Measurements from ENCODE around the gene NOTCH1.

- peak; percentile 61; the same call in 1 of the 2 replicates for TF ChIP-seq FOXP1 (CRISPR knock-in tag; IDR thresholded peaks at IDR 0.05; ENCODE audit: borderline replicate concordance)
- peak; percentile 29; the same call in 1 of the 2 replicates for TF ChIP-seq ATF2 (CRISPR knock-in tag; IDR thresholded peaks at IDR 0.05; ENCODE audit: borderline replicate concordance, low read depth)
- TF ChIP-seq, protein P1, sequence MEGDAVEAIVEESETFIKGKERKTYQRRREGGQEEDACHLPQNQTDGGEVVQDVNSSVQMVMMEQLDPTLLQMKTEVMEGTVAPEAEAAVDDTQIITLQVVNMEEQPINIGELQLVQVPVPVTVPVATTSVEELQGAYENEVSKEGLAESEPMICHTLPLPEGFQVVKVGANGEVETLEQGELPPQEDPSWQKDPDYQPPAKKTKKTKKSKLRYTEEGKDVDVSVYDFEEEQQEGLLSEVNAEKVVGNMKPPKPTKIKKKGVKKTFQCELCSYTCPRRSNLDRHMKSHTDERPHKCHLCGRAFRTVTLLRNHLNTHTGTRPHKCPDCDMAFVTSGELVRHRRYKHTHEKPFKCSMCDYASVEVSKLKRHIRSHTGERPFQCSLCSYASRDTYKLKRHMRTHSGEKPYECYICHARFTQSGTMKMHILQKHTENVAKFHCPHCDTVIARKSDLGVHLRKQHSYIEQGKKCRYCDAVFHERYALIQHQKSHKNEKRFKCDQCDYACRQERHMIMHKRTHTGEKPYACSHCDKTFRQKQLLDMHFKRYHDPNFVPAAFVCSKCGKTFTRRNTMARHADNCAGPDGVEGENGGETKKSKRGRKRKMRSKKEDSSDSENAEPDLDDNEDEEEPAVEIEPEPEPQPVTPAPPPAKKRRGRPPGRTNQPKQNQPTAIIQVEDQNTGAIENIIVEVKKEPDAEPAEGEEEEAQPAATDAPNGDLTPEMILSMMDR (IDR thresholded peaks at IDR 0.05): no peak
- TF ChIP-seq PRRX2 (CRISPR knock-in tag; IDR thresholded peaks at IDR 0.05): no peak
- 0 out of 2 replicates have a peak, but pooled peaks have one; percentile 35 for TF ChIP-seq ZBTB21 (CRISPR knock-in tag; IDR thresholded peaks at IDR 0.05; ENCODE audit: borderline replicate concordance)
- no peak for TF ChIP-seq NFYB (CRISPR knock-in tag; conservative IDR thresholded peaks at IDR 0.05; ENCODE audit: low read depth)
- TF ChIP-seq, protein P2, sequence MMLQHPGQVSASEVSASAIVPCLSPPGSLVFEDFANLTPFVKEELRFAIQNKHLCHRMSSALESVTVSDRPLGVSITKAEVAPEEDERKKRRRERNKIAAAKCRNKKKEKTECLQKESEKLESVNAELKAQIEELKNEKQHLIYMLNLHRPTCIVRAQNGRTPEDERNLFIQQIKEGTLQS (CRISPR knock-in tag; conservative IDR thresholded peaks at IDR 0.05): 0 out of 2 replicates have a peak, but pooled peaks have one; percentile 24
- no peak; the same call in 1 of the 2 replicates for TF ChIP-seq ESRRA (CRISPR knock-in tag; IDR thresholded peaks at IDR 0.05; ENCODE audit: borderline replicate concordance)
- TF ChIP-seq ETV6 (CRISPR knock-in tag; IDR thresholded peaks at IDR 0.05): 0 out of 2 replicates have a peak, but pooled peaks have one; percentile 53
These were observed 21.9 kb upstream of the NOTCH1 start for GRCh38 chr9:136567651-136568287.

Measured in WTC11 (cell line).